Measurements from ENCODE around the gene ITGA8. TPM values are rescaled to one million over a fixed set of nuclear protein-coding genes. Genes with fewer than 3 reads are reported as not detected.
"Not testable (repeated sequence)": the region's sequence is repeated elsewhere in the genome, so short reads cannot be mapped to it uniquely, and the experiment has no call there.

The ITGA8 gene
- total RNA-seq (under 1 TPM in 3 of 5 donors, not detected in 2; 0.03 to 0.06 (median 0.06) TPM), total RNA-seq (0 to 0.49 (median 0) reads per million in 29 experiments)
- total RNA-seq (2013): 0.11 TPM

DNA sequence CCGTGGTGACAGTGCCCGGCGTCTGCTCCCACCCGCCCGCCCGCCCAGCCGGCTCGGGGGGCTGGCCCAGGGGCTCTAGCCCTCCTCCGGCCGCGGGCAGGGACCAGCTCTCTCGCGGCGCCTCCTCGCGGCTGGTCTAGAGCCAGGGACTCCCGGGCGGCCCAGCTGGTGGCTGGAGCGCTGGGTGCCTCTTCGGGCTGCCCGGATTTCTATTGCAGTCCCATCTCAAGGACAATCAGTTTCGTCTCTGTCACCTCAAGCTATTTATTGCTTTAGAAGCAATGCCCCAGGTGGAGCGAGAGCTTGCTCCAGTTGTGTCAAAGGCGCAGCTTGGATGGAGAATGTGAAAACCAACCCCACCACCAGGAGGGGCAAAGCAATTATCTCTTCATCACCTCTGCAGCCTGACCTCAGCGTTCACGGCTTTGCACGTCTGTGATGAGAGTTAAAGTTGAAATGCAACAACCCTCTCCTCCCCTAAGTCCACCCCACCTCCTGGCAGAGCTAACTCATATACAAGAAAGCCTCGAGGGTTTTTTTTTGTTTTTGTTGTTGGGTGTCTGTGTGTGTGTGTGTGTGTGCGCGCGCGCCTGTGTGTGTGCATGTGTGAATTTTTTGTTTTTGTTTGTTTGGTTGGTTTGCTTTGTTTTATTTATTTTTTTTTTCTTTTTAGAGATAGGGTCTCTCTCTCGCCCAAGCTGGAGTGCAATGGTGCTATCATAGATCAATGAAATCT is at the start of gene ITGA8:
Gene ITGA8 (minus strand): TSS at position 24 of the 736 bp plus-strand sequence. CDS start 151 bp downstream, outside the sequence.
- no peak for DNase-seq
- ChIA-PET POLR2A (no interaction called here), CTCF (no interaction called here)
- Histone ChIP-seq H3K27ac (ENCODE audit: low read length) (no peak within 1 kb of the TSS), H3K36me3 (ENCODE audit: control insufficient read depth in 2 of 2, extremely low read depth in 1 of 2, insufficient read depth in 1 of 2, low read length in 1 of 2) (no peaks in the 10 kb centered on the region), H3K9me3 (no peaks in the 10 kb centered on the region), H3K27me3 (replicated peaks in 1 of 2; ENCODE audit: control insufficient read depth in 2 of 2, extremely low read depth in 1 of 2, insufficient read depth in 2 of 2, low read length in 1 of 2) (peaks cover 13 to 32% of the 10 kb centered on the region in 2 experiments), H3K4me3 (ENCODE audit: control insufficient read depth in 1 of 2, extremely low read depth in 1 of 2, low read length in 1 of 2) (no peak within 1 kb of the TSS), H3K4me1 (ENCODE audit: control insufficient read depth in 1 of 2, extremely low read depth in 1 of 2, insufficient read depth in 2 of 2, low read length in 2 of 2) (no peaks in the 10 kb centered on the region)
- Mint-ChIP-seq H3K9me3 (no peaks in the 10 kb centered on the region), H3K36me3 (no peaks in the 10 kb centered on the region), H3K27ac (no peak within 1 kb of the TSS), H3K4me1 (peaks cover 2 to 6% (median 4%) of the 10 kb centered on the region in 3 donors), H3K4me3 (no peak within 1 kb of the TSS), H3K27me3 (peaks cover 47 to 50% of the 10 kb centered on the region in 2 donors)
- ATAC-seq (replicated peaks in 1 of 4): no peak
- 5% methylated on average over 21 of the region's 33 CpGs for WGBS (ENCODE audit: insufficient coverage)

DNA sequence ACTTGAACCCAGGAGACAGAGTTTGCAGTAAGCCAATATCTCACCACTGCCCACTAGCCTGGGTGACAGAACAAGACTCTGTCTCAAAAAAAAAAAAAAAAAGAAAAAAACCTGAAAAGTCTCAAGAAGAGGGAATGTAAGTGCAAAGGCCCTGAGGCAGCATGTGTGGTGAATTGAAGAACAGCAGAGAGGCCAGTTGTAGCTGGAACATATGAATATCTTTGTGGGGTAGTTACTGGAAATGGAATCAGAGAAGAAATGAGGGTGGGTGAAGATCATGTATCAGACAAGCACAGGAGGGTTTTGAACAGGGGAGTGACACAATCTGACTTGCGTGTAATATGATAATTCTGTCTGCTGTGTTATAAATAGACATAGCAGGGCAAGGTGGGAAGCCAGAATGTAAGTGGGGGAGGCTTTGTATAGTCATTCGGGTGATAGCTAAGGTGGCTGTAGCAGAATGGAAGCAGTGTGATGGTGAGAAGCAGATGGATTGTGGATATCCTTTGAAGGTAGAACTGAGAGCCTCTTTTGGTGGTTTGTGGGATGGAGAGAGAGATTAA is 45.3 kb upstream of the ITGA8 start:
- no peaks in the 10 kb centered on the region for H3K4me1 ChIP-seq (ENCODE audit: control insufficient read depth in 1 of 2, extremely low read depth in 1 of 2, insufficient read depth in 2 of 2, low read length in 2 of 2)
- no peak overlapping the region for H3K27ac Mint-ChIP-seq

DNA sequence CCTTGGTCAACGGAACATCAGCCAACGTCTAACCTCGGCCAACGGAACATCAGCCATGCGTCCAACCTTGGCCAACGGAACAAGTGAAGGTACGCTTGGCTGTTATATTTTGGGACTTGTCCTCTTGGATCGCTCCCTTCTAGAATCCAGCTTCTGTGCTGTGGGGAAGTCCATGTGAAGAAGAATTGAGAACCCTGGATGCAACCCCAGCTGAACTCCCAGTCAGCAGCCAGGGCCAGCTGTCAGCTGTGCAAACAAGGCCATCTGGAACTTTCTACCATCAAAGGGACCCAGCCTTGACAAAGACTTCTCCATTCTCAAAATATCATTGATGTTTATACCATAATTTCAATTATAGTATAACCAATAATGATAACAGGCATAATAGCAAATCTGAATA is 43.3 kb upstream of the ITGA8 start:
- Mint-ChIP-seq H3K4me3 (no peak overlapping the region), H3K27ac (no peak overlapping the region), H3K4me1 (no peaks in the 10 kb centered on the region), H3K36me3 (no peaks in the 10 kb centered on the region), H3K9me3 (peaks cover 2 to 10% (median 9%) of the 10 kb centered on the region in 3 donors), H3K27me3 (no peaks in the 10 kb centered on the region)
- DNase-seq (no peak), ATAC-seq (replicated peaks in 1 of 4) (no peak)
- Histone ChIP-seq H3K27ac (ENCODE audit: low read length) (no peak overlapping the region), H3K9me3 (no peaks in the 10 kb centered on the region), H3K36me3 (ENCODE audit: control insufficient read depth in 2 of 2, extremely low read depth in 1 of 2, insufficient read depth in 1 of 2, low read length in 1 of 2) (no peaks in the 10 kb centered on the region), H3K27me3 (replicated peaks in 1 of 2; ENCODE audit: control insufficient read depth in 2 of 2, extremely low read depth in 1 of 2, insufficient read depth in 2 of 2, low read length in 1 of 2) (no peaks in the 10 kb centered on the region), H3K4me1 (ENCODE audit: control insufficient read depth in 1 of 2, extremely low read depth in 1 of 2, insufficient read depth in 2 of 2, low read length in 2 of 2) (no peaks in the 10 kb centered on the region), H3K4me3 (ENCODE audit: control insufficient read depth in 1 of 2, extremely low read depth in 1 of 2, low read length in 1 of 2) (no peak overlapping the region)
- ChIA-PET POLR2A (no interaction called here), CTCF (no interaction called here)
- no CpG with 5 or more reads among the region's 8 CpGs for WGBS (ENCODE audit: insufficient coverage)

More for the DNA sequence above, 45.3 kb upstream of the ITGA8 start:
- H3K9me3 Mint-ChIP-seq: peaks cover 4 to 10% (median 9%) of the 10 kb centered on the region in 3 donors
- no peak overlapping the region for H3K4me3 Mint-ChIP-seq
- H3K27ac ChIP-seq (ENCODE audit: low read length): no peak overlapping the region
- no peak for DNase-seq
- POLR2A ChIA-PET: no interaction called here
- no peaks in the 10 kb centered on the region for H3K4me1 Mint-ChIP-seq
- no peak overlapping the region for H3K4me3 ChIP-seq (ENCODE audit: control insufficient read depth in 1 of 2, extremely low read depth in 1 of 2, low read length in 1 of 2)
- no peaks in the 10 kb centered on the region for H3K36me3 ChIP-seq (ENCODE audit: control insufficient read depth in 2 of 2, extremely low read depth in 1 of 2, insufficient read depth in 1 of 2, low read length in 1 of 2)
- ATAC-seq (replicated peaks in 1 of 4): no peak
- H3K9me3 ChIP-seq: no peaks in the 10 kb centered on the region
- no peaks in the 10 kb centered on the region for H3K27me3 Mint-ChIP-seq
- CTCF ChIA-PET: no interaction called here
- 70% methylated on average over 1 of the region's 2 CpGs for WGBS (ENCODE audit: insufficient coverage)
- H3K36me3 Mint-ChIP-seq: peaks cover 7% of the 10 kb centered on the region
- no peaks in the 10 kb centered on the region for H3K27me3 ChIP-seq (replicated peaks in 1 of 2; ENCODE audit: control insufficient read depth in 2 of 2, extremely low read depth in 1 of 2, insufficient read depth in 2 of 2, low read length in 1 of 2)

DNA sequence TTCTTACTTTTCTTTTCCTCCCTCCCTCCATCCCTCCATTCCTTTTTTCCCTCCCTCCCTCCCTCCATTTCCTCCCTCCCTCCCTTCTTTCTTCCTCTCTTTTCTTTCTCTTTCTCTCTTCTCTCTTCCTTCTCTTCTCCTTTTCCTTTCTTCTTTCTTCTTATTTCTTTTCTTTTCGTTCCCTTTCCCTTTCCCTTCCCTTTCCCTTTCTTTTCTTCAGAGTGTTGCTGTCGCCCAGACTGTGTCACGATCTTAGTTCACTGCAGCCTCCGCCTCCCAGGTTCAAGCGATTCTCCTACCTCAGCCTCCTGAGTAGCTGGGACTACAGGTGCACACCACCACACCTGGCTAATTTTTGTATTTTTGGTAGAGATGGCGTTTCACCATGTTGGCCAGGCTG is 42.5 kb upstream of the ITGA8 start:
- WGBS (ENCODE audit: insufficient coverage): 67% methylated on average over 1 of the region's 6 CpGs

DNA sequence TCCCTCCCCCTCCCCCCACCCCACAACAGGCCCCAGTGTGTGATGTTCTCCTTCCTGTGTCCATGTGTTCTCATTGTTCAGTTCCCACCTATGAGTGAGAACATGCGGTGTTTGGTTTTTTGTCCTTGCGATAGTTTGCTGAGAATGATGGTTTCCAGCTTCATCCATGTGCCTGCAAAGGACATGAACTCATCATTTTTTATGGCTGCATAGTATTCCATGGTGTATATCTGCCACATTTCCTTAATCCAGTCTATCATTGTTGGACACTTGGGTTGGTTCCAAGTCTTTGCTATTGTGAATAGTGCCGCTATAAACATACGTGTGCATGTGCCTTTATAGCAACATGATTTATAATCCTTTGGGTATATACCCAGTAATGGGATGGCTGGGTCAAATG is 41.5 kb upstream of the ITGA8 start:
- H3K27me3 Mint-ChIP-seq; H3K27me3 ChIP-seq (replicated peaks in 1 of 2; ENCODE audit: control insufficient read depth in 2 of 2, extremely low read depth in 1 of 2, insufficient read depth in 2 of 2, low read length in 1 of 2); H3K4me3 Mint-ChIP-seq; POLR2A ChIA-PET; H3K27ac ChIP-seq (ENCODE audit: low read length); H3K4me1 Mint-ChIP-seq; H3K27ac Mint-ChIP-seq; ATAC-seq (replicated peaks in 1 of 4); H3K36me3 ChIP-seq (ENCODE audit: control insufficient read depth in 2 of 2, extremely low read depth in 1 of 2, insufficient read depth in 1 of 2, low read length in 1 of 2); H3K36me3 Mint-ChIP-seq; H3K9me3 ChIP-seq; DNase-seq; H3K4me3 ChIP-seq (ENCODE audit: control insufficient read depth in 1 of 2, extremely low read depth in 1 of 2, low read length in 1 of 2); CTCF ChIA-PET; H3K4me1 ChIP-seq (ENCODE audit: control insufficient read depth in 1 of 2, extremely low read depth in 1 of 2, insufficient read depth in 2 of 2, low read length in 2 of 2): not testable (repeated sequence)
- H3K9me3 Mint-ChIP-seq: peaks cover 2 to 10% (median 9%) of the 10 kb centered on the region in 3 donors
- WGBS (ENCODE audit: insufficient coverage): no CpG with 5 or more reads among the region's 4 CpGs

More for the DNA sequence above, 42.5 kb upstream of the ITGA8 start:
- H3K36me3 ChIP-seq (ENCODE audit: control insufficient read depth in 2 of 2, extremely low read depth in 1 of 2, insufficient read depth in 1 of 2, low read length in 1 of 2); DNase-seq; ATAC-seq (replicated peaks in 1 of 4); POLR2A ChIA-PET; H3K4me1 ChIP-seq (ENCODE audit: control insufficient read depth in 1 of 2, extremely low read depth in 1 of 2, insufficient read depth in 2 of 2, low read length in 2 of 2); H3K9me3 ChIP-seq; H3K4me3 Mint-ChIP-seq; H3K36me3 Mint-ChIP-seq; CTCF ChIA-PET; H3K4me1 Mint-ChIP-seq; H3K27ac Mint-ChIP-seq; H3K4me3 ChIP-seq (ENCODE audit: control insufficient read depth in 1 of 2, extremely low read depth in 1 of 2, low read length in 1 of 2); H3K27me3 ChIP-seq (replicated peaks in 1 of 2; ENCODE audit: control insufficient read depth in 2 of 2, extremely low read depth in 1 of 2, insufficient read depth in 2 of 2, low read length in 1 of 2); H3K27me3 Mint-ChIP-seq; H3K27ac ChIP-seq (ENCODE audit: low read length): not testable (repeated sequence)
- H3K9me3 Mint-ChIP-seq: peaks cover 2 to 10% (median 9%) of the 10 kb centered on the region in 3 donors

DNA sequence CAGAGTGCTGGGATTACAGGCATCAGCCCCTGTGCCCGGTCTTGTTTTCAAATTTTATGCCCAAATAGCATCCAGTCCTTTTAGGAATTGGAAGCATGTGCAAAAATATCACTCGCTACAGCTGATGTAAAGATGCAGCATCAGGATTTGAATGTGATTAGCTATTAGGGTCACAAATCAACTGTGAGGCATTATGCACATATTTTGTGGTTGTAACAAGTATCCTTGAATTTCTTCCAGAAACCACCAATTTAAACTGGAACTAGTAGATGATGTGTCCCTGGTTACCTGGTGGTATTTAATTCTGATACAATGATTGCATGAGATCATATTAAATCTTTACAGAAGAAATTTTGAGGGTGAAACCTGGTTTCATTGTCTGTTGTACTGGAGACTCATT is 41.0 kb upstream of the ITGA8 start:
- DNase-seq: no peak
- Histone ChIP-seq H3K9me3 (no peaks in the 10 kb centered on the region), H3K36me3 (ENCODE audit: control insufficient read depth in 2 of 2, extremely low read depth in 1 of 2, insufficient read depth in 1 of 2, low read length in 1 of 2) (no peaks in the 10 kb centered on the region), H3K27me3 (replicated peaks in 1 of 2; ENCODE audit: control insufficient read depth in 2 of 2, extremely low read depth in 1 of 2, insufficient read depth in 2 of 2, low read length in 1 of 2) (no peaks in the 10 kb centered on the region), H3K4me1 (ENCODE audit: control insufficient read depth in 1 of 2, extremely low read depth in 1 of 2, insufficient read depth in 2 of 2, low read length in 2 of 2) (no peaks in the 10 kb centered on the region), H3K4me3 (ENCODE audit: control insufficient read depth in 1 of 2, extremely low read depth in 1 of 2, low read length in 1 of 2) (no peak overlapping the region), H3K27ac (ENCODE audit: low read length) (no peak overlapping the region)
- Mint-ChIP-seq H3K9me3 (peaks cover 2 to 10% (median 9%) of the 10 kb centered on the region in 3 donors), H3K27ac (no peak overlapping the region), H3K36me3 (no peaks in the 10 kb centered on the region), H3K27me3 (peaks cover 5 to 10% of the 10 kb centered on the region in 2 donors), H3K4me1 (no peaks in the 10 kb centered on the region), H3K4me3 (no peak overlapping the region)
- 100% methylated on average over 1 of the region's 2 CpGs for WGBS (ENCODE audit: insufficient coverage)
- ATAC-seq (replicated peaks in 1 of 4): no peak
- POLR2A ChIA-PET: no interaction called here
- CTCF ChIA-PET: no interaction called here
